ENCODE data around the gene SNX24.
"Not testable (repeated sequence)": the region's sequence is repeated elsewhere in the genome, so short reads cannot be mapped to it uniquely, and the experiment has no call there.

The SNX24 gene

GRCh38 chr5:122967625-122968024 lies 122.2 kb downstream of the SNX24 start:
- DNase-seq (ENCODE audit: low spot score): no peak

GRCh38 chr5:122968056-122968455 lies 122.6 kb downstream of the SNX24 start:
- DNase-seq (ENCODE audit: low spot score): not testable (repeated sequence)

DNA sequence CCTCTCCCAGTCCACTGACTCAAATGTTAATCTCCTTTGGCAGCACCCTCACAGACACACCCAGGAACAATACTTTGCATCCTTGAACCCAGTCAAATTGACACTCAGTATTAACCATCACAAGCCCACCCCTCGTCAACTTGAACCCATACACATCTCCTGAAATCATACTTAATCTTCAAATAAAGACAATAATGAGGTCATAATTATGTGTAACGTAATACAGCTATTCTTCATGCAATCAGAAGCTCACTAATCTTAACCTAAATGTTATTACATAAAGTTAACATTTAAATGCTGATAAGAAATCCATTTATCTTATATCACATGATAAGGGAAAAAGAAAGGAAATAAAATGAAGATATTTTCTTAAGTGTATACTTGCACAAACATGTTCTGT lies 125.9 kb downstream of the SNX24 start:
- DNase-seq (ENCODE audit: low spot score): no peak

GRCh38 chr5:122972877-122973276 lies 127.5 kb downstream of the SNX24 start:
- no peak for DNase-seq (ENCODE audit: low spot score)

DNA sequence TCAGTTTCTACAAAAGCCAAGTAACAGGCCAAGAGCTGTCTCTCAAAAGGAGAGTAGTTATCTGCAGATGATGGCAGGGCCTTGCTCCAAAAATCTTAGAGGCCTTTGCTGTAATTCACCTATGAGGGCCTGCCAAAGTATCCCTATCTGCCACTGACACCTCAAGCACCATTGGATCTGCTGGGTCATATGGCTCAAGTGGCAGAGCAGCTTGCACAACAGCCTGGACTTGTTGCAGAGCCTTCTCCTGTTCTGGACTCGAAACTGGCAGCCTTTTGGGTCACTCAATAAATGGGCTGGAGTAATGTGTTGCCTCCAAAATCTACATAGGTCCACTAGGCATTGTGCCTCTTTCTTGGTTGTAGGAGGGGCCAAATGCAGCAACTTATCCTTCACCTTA lies 128.3 kb downstream of the SNX24 start:
- not testable (repeated sequence) for DNase-seq (ENCODE audit: low spot score)

DNA sequence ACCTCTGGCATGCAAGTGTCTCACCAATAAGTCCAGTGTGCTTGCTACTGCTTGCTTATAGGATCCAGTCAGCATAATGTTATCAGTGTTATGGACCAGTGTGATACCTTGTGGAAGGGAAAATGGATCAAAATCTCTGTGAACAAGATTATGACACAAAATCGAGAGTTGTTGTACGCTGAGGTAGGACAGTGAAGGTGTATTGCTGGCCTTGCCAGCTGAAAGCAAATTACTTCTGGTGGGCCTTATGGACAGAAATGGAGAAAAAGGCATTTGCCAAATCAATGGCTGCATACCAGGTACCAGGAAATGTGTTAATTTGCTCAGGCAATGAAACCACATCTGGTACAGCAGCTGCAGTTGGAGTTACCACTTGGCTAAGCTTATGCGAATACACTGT lies 128.8 kb downstream of the SNX24 start:
- DNase-seq (ENCODE audit: low spot score): not testable (repeated sequence)

DNA sequence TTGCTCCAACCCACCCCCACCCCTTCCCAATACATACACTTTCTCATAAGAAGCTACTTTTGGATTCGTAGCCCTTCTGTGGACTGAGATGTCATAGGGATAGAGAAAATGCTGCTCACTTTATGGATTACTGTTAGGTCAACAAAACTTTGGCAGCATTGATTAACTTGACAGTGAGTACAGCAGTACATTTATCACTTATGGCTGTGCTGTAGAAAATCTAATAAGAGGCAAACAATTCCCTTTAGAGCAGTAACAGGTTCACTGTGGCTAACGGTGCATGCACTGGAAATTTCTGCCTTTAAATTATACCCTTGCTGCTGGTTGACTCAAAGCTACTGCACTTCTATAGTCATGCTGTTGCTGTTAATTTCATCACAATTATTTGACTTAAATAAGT lies 131.9 kb downstream of the SNX24 start:
- no peak for DNase-seq (ENCODE audit: low spot score)

- DNase-seq (ENCODE audit: low spot score): no peak
Observed at GRCh38 chr5:122978068-122978467, 132.7 kb downstream of the SNX24 start.

- DNase-seq (ENCODE audit: low spot score): no peak
Observed at GRCh38 chr5:122978644-122979297, 133.4 kb downstream of the SNX24 start.

- no peak for DNase-seq (ENCODE audit: low spot score)
Observed at GRCh38 chr5:122981846-122982245, 136.4 kb downstream of the SNX24 start.

DNA sequence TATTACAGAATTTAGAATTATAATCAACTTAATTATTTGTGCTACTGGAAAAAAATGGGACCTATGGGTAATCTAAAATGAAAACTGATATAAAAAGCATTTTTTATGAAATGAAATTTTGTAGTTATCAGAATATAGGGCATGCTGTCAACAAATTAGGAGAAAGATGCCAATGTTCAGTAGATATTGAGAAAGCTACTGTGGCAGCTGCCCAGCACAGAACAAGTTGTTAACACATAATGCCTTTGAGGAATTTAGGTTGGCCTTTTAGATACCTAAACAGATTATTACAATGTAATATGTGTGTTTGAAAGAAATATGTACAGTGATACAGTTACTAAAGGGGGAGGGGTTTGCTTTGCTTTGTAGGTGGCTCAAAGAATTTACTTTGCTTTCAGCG lies 137.0 kb downstream of the SNX24 start:
- DNase-seq (ENCODE audit: low spot score): no peak

- no peak for DNase-seq (ENCODE audit: low spot score)
Observed at GRCh38 chr5:122984425-122984824, 139.0 kb downstream of the SNX24 start.

- DNase-seq (ENCODE audit: low spot score): no peak
Observed at GRCh38 chr5:122985006-122985700, 139.7 kb downstream of the SNX24 start.

DNA sequence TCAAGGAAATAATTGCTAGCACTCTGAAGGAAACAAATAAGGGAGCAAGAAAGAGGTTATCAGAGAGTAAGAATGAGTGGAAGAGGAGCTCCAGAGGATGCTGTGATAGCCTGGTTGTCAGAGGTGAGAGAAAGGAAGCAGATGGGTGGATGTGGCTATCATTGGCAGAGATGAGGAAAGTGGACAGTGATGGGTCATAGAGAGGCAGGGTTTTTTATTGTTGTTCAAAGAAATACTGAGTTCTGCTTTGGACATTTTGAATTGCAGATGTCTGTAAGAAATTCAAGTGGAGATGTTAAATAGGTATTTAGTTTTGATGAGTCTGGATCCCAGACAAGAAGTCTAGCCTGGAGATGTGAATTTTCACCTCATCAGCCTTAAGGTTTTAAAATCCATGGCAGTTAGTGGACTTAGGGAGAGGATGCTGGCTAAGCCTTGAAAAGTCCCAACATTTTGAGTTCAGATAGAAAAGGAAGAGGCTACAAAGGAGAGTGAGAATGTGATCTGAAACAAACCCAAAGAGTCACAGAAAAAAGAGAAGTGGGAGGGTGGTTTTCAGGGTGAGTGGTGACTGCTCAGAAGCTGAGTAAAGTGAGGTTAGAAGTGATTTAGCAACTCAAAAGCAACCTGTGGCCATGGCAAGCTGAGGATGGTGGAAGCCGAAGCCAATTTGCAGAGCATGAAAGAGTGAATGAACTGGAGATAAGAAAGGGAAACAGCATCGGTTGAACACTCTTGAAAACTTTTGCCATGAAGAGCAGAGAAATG lies 140.7 kb downstream of the SNX24 start:
- no peak for DNase-seq (ENCODE audit: low spot score)

DNA sequence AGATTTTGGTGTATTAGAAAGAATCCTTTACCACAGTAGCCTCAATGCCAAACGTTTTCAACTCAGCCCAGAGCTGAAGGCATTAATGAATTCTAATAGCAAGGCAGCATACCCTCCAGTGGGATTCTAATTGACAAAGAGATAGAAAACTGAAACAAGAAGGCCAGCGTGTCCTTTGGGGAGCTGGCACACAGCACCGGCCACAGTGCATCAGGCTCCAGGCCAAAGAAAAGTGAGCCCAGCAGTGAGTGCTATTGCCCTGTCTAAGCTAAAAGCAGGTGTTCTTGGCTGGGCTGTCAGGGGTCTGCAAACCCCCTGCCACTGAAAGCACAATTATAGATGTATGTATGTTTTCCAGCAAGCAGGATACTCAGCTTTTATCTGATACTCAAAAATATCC lies 150.7 kb downstream of the SNX24 start:
- no peak for DNase-seq (ENCODE audit: low spot score)

DNA sequence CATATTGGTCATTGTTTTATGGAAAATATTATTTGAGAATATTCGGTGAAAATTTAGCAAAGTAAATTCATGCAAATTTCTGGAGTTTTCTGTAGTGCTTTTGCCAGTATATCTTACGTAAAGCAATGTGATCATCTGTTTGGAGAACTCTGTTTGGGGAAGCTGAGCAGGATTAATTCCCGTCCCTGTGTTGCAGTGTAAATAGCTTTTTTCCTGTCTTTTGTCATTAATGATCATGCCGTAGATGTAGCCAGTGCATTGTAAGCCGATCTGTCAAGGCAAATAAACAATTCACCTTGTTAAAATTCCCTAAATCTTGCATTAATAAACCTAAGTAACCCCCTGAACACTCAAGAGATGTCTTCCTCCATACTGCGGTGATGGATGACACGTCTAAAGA lies 151.9 kb downstream of the SNX24 start:
- no peak for DNase-seq (ENCODE audit: low spot score)

DNA sequence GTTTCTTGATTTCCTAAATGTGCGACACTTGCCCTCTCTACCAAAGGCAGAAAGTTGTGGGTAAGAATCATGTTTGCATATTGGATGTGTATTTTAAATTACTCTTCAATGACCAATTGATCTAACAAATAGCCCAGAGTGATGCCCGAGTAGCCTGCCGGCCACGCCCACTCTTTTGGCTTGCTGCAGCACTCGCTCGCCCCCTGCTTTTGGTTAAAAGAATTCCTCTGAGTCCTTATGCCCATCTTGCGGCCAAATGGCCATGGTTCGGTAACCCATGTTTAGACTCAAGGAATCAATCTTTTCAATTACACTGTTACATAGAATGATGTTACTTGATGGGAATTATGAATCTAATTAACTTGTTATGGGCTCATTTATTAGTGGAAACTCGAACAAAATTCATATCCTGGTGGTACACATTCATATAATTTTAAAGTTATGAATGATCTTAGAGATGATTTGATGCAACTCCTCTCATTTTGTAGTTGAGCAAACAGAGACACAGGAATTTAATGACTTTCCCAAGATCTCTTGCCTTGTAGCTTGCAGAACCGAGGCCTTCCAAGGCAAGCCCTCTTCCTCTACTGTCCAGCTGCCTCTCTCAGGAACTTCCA lies 154.6 kb downstream of the SNX24 start:
- DNase-seq (ENCODE audit: low spot score): peak; percentile 10

DNA sequence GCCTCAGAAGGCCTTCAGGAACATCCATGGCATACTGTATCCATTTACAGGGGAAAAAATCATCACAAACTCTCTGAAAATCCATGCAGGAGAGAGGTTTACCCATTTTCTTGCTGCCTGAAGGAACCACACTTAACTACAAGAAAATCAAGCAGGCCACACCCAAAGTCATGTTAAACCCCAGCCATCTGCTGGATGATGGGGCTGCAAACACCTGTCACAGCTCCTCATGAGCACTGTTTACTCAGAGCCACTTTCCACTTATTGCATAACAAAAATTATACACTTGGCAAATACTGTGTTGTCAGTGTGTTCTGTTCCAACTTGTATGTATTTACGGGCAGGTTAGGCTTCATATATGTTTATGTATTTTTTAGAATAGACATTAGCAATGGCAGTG lies 155.3 kb downstream of the SNX24 start:
- DNase-seq (ENCODE audit: low spot score): no peak

DNA sequence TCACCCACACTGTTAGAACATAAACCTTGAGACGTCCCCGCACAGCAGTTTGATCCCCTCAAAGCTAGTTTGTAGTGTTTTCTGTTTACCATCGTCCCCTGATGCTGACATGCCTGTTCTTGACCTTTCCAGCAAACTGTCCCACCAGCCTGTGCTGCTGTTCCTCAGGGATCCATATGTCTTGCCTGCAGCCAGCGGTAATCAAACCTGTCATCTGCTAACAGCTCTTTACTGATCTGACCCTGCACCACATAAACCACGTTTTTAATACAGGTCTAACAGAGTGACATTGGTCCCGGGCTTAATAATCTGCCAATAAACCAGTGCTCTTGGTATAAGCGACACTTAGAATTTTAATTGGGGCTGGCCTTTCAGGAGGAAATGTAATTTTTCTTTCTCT lies 156.4 kb downstream of the SNX24 start:
- no peak for DNase-seq (ENCODE audit: low spot score)

- DNase-seq (ENCODE audit: low spot score): no peak
Observed at GRCh38 chr5:123007182-123007581, 161.8 kb downstream of the SNX24 start.

DNA sequence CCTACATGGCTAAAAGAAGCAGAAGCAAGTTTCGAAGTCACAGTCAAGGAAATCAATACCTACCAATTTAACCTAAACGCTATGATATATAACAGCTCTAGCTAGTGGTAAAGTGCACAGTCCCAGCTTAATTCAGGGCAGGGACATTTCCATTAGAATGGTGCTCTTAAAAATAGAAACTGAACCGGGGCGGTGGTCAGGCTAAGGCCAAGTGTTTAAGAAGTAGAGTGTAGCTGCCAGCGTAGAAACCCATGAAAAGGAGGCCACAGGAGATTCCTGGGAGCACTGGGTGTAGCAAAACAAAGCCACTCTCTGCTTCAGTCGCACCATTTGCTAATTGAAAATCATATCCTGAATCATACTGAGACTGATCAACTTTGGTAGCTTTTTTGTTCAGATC lies 162.3 kb downstream of the SNX24 start:
- no peak for DNase-seq (ENCODE audit: low spot score)

DNA sequence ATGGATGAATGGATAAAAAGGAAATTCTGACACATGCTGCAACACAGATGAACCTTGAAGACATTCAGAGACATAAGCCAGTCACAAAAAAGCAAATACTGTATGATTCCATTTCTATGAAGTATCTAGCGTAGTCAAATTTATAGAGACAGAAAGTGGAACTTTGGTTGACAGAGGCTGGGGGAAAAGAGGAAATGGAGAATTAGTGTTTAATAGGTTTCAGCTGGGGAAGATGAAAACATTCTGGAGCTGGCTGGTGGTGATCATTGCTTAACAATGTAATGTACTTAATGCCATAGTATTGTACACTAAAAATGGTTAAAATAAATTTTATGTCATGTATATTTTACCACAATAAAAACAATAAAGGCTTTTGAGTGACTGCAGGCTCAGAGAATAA lies 166.9 kb downstream of the SNX24 start:
- DNase-seq (ENCODE audit: low spot score): no peak

- no peak for DNase-seq (ENCODE audit: low spot score)
Observed at GRCh38 chr5:123014689-123015088, 169.3 kb downstream of the SNX24 start.

Measured in COLO829 (cell line).